ENCODE data around the gene BCL11A. TPM values are rescaled to one million over a fixed set of nuclear protein-coding genes. Genes with fewer than 3 reads are reported as not detected.
A peak's percentile ranks its signal among the peaks of the same experiment; 100 is the strongest.

Gene BCL11A
- total RNA-seq, 1 experiment from 2014 or later, result 4.7 TPM

DNA sequence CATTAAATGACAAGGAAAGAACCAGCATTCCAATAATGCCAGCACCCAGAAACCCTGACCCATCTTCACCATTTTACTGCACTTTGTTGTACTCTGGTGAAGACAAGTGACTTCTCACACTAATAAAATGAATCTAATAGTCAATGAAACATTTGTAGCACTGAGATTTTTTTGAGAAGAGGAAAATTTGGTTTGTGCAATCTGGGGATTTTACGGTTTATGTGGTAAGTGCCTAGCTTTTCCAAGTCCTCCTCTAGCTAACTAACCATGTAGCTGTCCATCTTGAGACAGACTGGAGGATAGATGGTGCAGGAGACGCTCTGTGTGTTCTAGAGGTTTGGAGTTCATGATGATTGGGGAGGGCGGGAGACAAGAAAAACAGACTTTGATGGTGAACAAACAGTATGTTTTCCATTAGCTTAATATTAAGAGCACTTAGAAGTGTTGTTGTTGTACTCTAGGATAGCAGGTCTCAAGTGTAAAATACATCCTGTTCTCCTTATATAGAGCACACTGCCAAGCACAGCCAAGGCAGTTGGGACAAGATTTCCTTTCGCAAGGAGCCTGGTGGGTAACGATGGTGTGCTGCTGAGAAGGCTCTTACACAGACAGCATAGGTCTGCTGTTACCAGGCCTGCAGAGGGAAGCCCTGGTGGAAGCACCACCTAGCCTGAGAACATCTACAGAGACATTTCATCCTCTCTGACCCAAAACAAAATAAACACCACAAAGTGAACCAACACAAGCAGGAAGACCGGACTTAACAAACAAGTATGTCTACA lies 83.7 kb downstream of the BCL11A start:
- DNase-seq (ENCODE audit: low read depth, low spot score), result no peak
- in situ Hi-C loops (cut with HindIII; ENCODE audit: low pct_unique_long_range_greater_than_20kb, low sequenced_read_pairs), result no loop called here

DNA sequence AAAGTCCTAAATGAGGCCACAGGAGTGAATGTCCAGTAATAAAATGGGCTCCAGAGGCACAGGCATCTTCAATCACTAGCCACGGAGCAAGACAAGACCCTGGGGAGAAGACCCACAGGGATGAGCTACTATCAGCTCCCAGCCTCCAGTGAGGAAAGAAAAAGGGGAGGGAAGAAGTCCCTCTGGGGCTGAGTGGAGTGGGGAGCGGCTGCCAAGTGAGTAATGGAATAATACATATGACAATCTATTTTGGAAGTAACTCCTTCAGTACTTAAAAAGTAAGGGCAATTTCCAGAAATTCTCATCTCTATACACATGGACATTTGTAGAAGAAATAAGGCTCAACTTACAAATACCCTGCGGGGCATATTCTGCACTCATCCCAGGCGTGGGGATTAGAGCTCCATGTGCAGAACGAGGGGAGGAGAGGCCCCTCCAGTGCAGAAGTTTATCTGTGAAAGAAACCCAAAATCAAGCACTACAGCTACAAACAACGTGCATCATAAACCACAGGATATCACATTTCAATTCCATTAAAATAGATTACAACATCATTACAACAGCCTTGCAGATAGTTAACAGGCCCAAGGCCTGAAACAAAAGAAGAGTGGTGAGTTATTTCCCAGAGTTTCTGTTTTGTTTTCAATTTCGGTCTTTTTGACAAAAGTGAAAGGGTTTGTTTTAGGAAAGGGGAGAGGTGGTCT lies 84.9 kb downstream of the BCL11A start:
- in situ Hi-C loops (cut with HindIII; ENCODE audit: low pct_unique_long_range_greater_than_20kb, low sequenced_read_pairs), result no loop called here
- DNase-seq (ENCODE audit: low read depth, low spot score), result no peak

DNA sequence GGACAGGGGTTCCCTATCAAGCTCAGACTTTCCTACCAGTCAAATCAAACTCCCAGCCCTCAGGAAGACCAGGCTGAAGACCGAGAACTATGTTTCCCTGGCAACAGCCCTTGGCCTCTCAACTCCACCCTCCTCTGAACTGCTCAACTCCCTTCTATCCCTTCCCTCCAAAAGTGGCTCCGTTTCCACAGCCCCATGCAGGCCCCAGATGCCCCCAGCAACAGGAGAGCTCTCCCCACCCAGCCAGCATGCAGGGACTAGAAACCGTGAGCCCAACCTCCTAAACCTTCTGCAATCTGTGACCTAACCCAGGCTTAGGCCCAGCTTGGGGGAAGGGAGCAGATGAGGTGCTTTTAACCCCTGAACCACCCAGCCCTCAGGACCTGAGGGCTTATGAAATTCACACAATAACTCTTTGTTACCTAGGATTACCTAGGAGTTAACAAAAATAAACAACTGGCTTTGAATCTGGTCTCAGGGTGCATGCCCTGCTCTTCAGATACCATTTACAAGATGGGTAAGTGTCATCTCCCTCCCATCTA lies 87.2 kb downstream of the BCL11A start:
- in situ Hi-C loops (cut with HindIII; ENCODE audit: low pct_unique_long_range_greater_than_20kb, low sequenced_read_pairs), result no loop called here
- no peak for DNase-seq (ENCODE audit: low read depth, low spot score)

DNA sequence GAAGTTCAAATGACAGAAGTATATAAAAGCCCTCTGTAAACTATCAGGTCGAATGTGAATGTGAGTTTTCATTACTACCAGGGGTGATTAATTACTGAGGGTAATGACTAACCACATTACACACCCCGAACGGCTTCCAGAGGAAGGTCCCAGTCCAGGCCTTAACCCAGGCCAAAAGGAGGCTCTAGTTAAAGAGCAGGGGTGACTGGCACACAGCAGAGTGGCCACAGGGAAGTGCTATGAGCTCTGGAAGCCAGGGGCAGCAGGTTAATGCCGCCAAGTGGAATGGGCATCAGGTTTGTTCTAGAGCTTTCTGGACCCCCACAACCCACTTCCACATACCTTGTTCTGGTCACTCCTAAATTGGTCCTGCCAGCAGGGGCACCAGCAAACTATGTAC lies 87.7 kb downstream of the BCL11A start:
- in situ Hi-C loops (cut with HindIII; ENCODE audit: low pct_unique_long_range_greater_than_20kb, low sequenced_read_pairs), result no loop called here
- no peak for DNase-seq (ENCODE audit: low read depth, low spot score)

DNA sequence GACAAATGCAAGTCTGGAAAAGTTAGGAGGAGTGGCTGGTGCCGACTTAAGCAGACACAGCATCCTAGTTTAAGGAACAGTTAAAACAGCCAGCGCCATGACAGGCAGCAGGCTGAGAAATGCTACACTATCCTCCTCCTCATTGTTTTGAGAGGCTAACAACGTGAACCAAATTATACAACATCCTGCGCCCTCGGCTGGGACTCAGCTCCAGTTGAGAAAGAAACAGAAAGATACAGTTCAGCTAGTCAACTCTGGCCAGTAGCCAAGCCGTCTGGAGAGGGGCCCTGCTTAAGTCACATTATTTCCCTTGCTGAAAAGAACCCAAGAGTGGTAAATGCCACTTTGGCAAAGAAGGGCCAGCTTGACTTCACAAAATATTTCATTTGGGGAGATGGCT lies 90.2 kb downstream of the BCL11A start:
- in situ Hi-C loops (cut with HindIII; ENCODE audit: low pct_unique_long_range_greater_than_20kb, low sequenced_read_pairs), result no loop called here
- no peak for DNase-seq (ENCODE audit: low read depth, low spot score)

DNA sequence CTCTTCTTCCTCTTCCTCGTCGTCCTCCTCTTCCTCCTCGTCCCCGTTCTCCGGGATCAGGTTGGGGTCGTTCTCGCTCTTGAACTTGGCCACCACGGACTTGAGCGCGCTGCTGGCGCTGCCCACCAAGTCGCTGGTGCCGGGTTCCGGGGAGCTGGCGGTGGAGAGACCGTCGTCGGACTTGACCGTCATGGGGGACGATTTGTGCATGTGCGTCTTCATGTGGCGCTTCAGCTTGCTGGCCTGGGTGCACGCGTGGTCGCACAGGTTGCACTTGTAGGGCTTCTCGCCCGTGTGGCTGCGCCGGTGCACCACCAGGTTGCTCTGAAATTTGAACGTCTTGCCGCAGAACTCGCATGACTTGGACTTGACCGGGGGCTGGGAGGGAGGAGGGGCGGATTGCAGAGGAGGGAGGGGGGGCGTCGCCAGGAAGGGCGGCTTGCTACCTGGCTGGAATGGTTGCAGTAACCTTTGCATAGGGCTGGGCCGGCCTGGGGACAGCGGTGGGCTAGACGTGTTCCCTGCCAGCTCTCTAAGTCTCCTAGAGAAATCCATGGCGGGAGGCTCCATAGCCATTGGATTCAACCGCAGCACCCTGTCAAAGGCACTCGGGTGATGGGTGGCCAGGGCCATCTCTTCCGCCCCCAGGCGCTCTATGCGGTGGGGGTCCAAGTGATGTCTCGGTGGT lies 91.9 kb downstream of the BCL11A start:
- in situ Hi-C loops (cut with HindIII; ENCODE audit: low pct_unique_long_range_greater_than_20kb, low sequenced_read_pairs), result no loop called here

DNA sequence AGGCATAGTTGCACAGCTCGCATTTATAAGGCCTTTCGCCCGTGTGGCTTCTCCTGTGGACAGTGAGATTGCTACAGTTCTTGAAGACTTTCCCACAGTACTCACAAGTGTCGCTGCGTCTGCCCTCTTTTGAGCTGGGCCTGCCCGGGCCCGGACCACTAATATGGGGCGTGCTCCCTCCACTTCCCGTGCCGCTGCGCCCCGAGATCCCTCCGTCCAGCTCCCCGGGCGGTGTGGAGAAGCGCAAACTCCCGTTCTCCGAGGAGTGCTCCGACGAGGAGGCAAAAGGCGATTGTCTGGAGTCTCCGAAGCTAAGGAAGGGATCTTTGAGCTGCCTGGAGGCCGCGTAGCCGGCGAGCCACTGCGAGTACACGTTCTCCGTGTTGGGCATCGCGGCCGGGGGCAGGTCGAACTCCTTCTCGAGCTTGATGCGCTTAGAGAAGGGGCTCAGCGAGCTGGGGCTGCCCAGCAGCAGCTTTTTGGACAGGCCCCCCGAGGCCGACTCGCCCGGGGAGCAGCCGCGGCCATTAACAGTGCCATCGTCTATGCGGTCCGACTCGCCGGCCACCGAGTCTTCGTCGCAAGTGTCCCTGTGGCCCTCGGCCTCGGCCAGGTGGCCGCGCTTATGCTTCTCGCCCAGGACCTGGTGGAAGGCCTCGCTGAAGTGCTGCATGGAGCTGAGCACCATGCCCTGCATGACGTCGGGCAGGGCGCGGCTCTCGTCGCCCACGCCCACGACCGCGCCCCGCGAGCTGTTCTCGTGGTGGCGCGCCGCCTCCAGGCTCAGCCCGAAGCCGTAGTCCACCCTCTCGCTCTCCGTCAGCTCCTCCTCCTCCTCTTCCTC lies 92.7 kb downstream of the BCL11A start:
- in situ Hi-C loops (cut with HindIII; ENCODE audit: low pct_unique_long_range_greater_than_20kb, low sequenced_read_pairs), result no loop called here

More for the DNA sequence above, 91.9 kb downstream of the BCL11A start:
- DNase-seq (ENCODE audit: low read depth, low spot score), result no peak

DNA sequence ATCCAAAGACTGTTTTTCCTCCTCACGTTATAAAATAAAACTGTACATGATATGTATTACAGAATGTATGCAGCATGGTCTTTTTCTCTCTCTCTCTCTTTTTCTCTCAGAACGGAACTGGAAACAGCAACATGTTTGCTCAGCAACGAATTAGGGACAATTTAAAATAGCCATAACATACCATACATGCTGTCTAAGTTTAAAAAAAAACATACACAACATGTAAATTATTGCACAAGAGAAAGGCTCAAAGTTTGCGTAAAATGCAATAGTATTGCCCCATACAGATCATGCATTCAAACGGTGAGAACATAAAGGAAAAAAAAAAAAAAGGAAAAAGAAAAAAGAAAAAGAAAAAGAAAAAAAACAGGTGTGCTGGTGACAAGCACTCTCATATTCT lies 93.6 kb downstream of the BCL11A start:
- DNase-seq (ENCODE audit: low read depth, low spot score), result no peak
- in situ Hi-C loops (cut with HindIII; ENCODE audit: low pct_unique_long_range_greater_than_20kb, low sequenced_read_pairs), result no loop called here

More for the DNA sequence above, 92.7 kb downstream of the BCL11A start:
- no peak for DNase-seq (ENCODE audit: low read depth, low spot score)

DNA sequence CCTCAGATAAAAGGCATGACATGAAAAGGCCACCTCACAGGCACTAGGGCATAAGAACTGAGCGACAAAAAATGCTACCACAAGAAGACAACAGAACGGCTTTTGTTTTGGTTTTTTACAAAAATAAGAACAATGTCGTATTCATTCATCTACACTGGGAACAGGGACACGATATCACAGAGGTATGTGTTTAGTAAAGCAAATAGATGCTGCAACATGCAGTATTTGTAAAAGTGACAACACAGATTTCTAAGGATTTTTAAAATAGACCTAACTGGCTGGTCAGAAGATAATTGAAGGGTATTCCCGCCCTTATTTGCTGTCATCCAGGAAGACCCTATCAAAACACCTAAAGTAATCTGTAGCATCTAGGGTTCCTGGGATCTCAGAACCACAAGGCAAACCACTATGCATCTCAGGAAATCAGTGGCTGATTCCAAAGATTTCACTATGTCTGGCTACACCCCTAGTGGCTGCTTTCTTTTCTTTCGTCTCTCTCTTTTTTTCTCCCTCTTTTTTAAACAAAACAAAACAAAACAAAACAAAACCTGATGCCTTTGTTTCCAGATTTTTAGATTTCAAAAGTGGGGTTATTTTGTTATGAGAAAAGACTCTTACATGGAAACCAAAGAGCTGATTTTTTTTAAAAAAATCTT lies 97.2 kb downstream of the BCL11A start:
- peak; percentile 15 for DNase-seq (ENCODE audit: low read depth, low spot score)
- in situ Hi-C loops (cut with HindIII; ENCODE audit: low pct_unique_long_range_greater_than_20kb, low sequenced_read_pairs), result no loop called here

DNA sequence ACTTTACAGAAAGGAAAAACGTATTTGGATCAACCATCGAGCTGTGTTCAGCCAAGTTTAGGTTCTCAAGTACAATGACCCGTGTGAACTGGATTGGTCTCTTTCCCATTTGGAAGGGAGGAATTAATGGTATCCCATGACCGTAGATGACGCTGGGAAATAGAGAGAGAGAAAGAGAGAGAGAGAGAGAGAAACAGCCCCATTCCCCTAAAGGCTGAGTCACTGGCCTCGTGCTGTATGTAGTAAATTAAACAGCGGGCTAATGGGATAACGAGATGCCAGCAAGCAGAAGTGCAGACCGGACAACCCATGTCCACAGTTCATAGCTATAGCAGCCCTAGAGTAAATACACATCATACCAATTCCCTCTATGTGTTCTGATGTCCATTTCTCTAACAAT lies 99.6 kb downstream of the BCL11A start:
- no peak for DNase-seq (ENCODE audit: low read depth, low spot score)

DNA sequence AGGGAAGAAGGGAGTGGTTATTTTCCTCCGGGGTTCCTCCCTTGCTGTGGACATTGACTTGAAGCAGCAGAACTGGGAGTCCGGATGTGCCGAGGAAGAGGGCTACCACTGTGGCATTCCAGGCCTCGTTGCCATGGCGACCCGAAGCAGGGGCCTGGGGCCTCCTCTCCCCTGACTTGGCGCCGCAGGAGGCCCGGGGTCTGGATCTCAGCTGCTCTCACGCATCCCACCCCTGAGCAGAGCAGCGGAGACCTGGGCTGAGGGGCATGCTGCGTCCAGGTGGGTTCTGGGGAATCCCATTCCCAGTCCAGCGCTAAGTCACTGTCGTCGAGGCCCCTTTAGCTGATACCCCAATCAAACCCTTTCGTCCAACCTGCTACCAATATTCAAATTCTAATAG lies 100.2 kb downstream of the BCL11A start:
- DNase-seq (ENCODE audit: low read depth, low spot score), result no peak

More for the DNA sequence above, 99.6 kb downstream of the BCL11A start:
- in situ Hi-C loops (cut with HindIII; ENCODE audit: low pct_unique_long_range_greater_than_20kb, low sequenced_read_pairs), result no loop called here

DNA sequence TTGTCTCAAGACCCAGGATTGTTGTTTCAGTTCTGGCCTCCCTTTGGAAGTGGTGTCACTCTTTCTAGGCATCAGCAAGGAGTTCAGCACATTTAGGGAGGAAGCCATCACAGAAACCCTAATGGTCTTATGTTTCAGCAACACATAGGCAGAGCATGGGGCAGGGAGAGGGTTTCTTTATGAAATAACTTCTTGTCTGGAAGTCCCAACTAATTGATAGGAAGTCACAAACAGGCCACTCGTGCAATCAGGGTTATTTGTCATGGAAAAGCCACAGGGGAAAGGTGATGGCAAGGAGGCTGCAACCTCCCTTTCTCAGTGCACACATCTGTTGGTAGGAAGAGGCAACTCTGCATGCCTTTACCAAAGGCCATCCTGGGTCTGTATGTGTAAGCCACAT lies 103.0 kb downstream of the BCL11A start:
- in situ Hi-C loops (cut with HindIII; ENCODE audit: low pct_unique_long_range_greater_than_20kb, low sequenced_read_pairs), result no loop called here
- DNase-seq (ENCODE audit: low read depth, low spot score), result no peak

More for the DNA sequence above, 100.2 kb downstream of the BCL11A start:
- in situ Hi-C loops (cut with HindIII; ENCODE audit: low pct_unique_long_range_greater_than_20kb, low sequenced_read_pairs), result no loop called here

DNA sequence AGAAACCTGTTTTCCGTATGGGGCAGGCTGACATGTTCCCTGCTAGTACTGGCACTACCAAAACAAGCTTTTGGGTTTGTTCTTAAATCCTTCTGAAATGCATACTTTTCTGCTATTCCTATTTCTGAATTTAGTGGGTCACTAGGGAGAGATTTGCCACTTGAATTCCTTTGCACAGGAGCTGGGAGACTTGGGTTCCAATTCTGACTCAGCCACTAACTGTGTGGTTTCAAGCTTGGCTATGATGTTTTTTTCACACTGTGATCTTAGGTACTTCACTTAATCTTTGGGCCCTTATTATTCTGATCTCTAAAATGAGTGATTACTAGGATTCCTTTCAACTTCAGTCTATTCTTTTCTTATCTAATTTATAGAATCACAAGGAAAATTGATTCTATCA lies 105.5 kb downstream of the BCL11A start:
- in situ Hi-C loops (cut with HindIII; ENCODE audit: low pct_unique_long_range_greater_than_20kb, low sequenced_read_pairs), result no loop called here
- no peak for DNase-seq (ENCODE audit: low read depth, low spot score)

DNA sequence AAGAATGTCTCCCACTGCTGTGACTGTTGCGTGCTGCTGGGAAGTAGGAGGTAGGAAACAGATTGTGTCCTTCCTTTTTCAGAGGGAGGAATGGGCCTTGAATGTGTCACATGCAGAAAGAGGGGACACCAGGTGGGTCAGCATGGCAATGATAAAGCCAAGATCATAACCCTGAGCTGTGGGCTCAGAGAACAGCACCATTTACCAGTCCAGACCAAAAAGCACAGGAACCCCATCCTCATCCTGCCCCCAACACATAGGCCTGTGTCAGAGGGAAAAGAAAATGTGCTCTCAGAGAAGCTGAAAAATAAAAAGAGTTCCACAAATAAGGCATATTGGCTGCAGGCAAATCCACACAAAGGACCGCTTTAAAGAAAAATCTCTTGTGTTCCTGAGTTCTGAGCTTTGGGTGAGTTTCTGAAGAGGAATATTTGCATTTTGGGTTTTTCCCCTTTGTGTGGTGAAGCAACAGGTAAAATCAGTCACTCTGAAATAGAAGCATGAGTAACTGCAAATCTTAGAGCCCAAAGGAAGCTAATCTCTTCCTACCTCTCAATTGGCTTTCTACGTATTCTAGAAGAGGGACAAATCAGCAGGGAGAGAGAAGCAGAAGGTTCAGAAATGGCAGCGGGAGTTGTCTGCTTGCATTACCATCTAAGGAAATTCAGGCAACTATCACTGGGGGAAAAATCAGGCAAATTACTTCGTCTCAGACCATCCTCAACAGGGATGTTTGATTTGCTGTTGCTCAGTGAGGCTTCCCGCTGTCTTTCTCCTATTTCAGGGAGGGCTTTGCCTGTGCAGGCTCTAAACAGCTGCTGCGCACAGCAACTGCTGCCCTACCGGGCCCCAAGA lies 106.8 kb downstream of the BCL11A start:
- DNase-seq (ENCODE audit: low read depth, low spot score), result no peak
- in situ Hi-C loops (cut with HindIII; ENCODE audit: low pct_unique_long_range_greater_than_20kb, low sequenced_read_pairs), result no loop called here

DNA sequence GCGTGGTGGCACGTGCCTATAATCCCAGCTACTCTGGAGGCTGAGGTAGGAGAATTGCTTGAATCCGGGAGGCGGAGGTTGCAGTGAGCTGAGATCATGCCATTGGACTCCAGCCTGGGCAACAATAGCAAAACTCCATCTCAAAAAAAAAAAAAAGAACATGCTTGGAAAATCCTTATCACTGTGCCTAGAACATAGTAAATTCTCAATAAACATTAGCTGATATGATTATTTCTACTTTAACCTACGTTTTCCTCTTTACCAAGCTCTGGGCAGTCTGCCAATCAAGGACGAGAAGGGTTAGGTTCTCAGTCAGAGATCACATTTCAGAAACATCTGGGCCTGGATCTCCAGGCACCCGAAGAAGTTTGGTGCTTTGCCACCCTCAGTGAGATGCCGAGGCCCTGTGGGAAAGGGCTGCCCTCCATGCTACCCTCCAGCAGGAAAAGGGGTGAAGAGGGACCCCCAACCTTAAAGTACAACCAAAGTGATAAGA lies 107.7 kb downstream of the BCL11A start:
- no peak for DNase-seq (ENCODE audit: low read depth, low spot score)
- in situ Hi-C loops (cut with HindIII; ENCODE audit: low pct_unique_long_range_greater_than_20kb, low sequenced_read_pairs), result no loop called here

DNA sequence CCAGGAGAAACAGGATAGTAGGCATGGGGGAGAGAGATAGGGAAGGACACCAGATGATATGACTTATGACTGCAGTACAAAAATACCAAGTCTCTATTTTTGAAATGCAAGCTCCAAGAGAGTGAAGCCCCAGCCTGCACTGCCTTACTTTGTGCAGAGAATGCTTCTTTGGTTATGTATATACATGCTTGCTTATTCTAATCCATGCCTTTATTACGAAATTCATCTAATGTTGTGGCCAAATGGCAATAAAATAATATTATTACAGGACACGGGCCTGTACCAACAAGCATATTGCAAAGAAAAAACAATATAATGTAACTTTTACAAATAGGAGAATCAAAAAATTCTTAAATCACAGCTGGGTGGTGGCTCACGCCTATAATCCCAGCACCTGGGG lies 110.8 kb downstream of the BCL11A start:
- in situ Hi-C loops (cut with HindIII; ENCODE audit: low pct_unique_long_range_greater_than_20kb, low sequenced_read_pairs), result no loop called here
- DNase-seq (ENCODE audit: low read depth, low spot score), result no peak

All from SK-MEL-5 (cell line).